ENCODE results near the gene NACC1.

- TF ChIP-seq CTCF (IDR thresholded peaks at IDR 0.05; ENCODE audit: low read length) (no peak), EZH2 (optimal IDR thresholded peaks at IDR 0.05; ENCODE audit: low read depth, low read length) (no peak), EZH2phosphoT487 (IDR thresholded peaks at IDR 0.05; ENCODE audit: low read length) (no peak)
Measured at GRCh38 chr19:13162724-13163608, 44.9 kb downstream of the NACC1 start.

Data from MM.1S (cell line).